NCI-H2227 (cell line): ENCODE results near the gene LURAP1L.

Source experiments
- DNase-seq: peaks from one replicate; lab custom pipeline; 2025; ENCODE audit not compliant: unreplicated experiment; lab: John Stamatoyannopoulos, UW

Gene LURAP1L

DNA sequence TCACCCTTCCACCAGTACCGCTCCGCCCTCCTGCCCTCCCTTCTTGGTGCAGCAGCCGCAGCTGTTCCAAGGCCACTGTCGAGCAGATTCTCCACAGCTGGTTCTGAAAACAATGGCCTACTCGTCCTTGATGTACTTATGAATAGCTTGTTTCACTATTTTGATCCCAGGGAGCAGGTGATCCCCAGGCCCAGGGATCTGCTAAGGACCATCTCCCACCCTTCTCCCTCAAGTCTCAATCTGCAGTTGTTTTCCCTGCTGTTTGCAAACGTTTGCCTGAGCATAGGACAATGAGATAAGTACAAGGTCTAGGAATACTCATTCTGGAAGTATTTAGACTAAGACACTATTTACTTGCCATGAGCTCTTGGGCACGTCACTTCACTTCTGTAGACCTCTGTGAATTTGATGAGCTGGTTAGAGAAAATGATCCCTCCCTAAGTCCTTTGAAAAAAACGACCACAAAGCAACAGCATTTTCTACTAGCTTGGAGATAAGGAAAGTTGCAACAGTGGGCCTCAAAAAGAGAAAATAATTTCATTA lies 1.8 kb downstream of the LURAP1L start:
- peak; percentile 77 for DNase-seq

DNA sequence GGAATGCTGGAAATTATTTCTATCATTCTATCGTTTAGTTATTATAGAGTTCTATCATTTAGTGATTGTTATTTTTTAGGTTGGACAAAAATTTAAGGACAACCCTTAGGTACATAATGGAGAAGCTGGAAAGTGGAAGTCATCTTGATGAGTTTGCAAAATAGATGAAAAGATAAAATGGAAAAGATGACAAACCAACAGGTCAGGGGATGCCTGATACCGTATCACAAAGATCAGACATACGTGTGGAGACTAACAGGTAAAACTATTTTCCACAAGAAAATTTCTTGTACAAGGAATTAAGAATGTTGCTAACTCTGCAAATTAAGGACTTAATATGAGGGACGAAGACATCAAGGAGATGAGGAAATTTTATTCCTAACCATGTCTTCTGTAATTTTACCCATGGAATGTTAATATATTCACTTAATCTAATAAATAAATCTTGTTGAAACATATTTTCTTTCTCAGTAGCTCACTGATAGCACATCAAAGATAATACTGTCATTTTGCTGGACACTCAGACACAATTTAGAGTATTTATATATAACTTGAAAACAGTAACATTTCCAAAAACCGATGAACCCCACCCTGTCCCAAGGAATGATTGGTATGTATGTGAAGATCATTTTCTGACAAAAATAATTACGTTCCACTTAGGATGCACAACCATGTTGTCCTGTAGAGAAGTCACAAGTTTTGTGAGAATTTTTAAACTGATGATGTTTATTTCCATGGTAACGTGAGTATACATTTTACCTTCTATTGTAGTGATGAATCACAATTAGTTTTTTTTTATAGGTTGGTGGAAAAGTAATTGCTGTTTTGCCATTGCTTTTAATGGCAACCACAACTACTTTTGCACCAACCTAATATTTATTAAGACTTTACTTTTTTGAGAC lies 2.6 kb downstream of the LURAP1L start:
- DNase-seq = no peak

DNA sequence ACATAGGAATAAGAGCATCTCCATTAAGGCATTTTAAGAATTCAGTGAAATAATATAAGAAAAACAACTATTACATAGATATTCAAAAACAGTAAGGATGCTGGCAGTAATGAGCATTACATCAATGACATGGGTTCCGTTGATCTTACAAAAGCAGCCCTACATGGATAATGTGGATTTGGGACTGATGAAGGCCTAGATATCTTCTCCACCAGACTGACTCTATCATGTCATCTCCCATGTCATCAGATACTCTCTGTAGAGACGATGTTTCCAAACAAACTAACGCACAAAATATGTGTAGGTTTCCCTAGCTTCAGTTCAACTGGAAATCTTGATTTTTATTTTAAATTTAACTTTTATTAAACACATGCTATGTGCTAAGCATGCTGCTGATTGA lies 3.6 kb downstream of the LURAP1L start:
- DNase-seq = no peak

DNA sequence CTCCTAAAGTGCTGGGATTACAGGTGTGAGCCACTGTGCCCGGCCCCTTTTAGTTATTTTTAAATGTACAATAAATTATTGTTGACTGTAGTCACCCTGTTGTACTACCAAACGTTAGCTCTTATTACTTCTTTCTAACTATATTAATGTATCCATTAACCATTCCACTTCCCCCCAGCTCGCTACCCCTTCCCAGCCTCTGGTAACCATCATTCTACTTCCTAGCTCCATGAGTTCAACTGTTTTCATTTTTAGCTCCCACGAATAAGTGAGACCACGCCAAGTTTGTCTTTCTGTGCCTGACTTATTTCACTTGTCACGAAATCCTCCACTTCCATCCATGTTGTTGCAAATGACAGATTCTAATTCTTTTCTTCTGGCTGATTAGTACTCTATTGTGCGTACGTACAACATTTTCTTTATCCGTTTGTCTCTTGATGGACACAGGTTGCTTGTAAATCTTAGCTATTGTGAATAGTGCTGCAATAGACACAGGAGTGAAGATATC lies 6.5 kb downstream of the LURAP1L start:
- DNase-seq = no peak

DNA sequence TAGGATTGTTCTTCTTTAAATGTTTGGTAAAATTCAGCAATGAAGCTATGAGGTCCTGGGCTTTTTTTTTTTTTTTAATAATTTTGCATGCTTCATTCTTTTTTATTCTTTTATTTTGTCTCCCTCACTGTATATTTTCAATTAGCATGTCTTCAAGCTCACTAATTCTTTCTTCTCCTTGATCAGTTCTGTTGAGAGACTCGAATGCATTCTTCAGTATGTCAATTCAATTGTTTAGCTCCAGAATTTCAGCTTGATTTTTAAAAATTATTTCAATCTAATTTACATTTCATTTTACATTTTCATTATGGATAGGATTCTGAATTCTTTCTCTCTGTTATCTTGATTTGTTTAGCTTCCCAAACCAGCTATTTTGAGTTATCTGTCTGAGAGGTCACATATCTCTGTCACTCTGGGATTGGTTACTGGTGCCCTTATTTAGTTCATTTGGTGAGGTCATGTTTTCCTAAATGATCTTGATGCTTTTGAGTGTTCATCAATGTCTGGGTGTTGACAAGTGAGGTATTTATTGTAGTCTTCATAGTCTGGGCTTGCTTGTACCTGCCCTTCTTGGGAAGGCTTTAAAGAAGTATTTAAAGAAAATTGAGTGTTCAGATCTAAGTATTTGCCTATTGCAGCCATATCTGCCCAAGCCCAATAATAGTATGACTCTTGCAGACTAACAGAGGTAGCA lies 9.1 kb downstream of the LURAP1L start:
- DNase-seq = no peak

DNA sequence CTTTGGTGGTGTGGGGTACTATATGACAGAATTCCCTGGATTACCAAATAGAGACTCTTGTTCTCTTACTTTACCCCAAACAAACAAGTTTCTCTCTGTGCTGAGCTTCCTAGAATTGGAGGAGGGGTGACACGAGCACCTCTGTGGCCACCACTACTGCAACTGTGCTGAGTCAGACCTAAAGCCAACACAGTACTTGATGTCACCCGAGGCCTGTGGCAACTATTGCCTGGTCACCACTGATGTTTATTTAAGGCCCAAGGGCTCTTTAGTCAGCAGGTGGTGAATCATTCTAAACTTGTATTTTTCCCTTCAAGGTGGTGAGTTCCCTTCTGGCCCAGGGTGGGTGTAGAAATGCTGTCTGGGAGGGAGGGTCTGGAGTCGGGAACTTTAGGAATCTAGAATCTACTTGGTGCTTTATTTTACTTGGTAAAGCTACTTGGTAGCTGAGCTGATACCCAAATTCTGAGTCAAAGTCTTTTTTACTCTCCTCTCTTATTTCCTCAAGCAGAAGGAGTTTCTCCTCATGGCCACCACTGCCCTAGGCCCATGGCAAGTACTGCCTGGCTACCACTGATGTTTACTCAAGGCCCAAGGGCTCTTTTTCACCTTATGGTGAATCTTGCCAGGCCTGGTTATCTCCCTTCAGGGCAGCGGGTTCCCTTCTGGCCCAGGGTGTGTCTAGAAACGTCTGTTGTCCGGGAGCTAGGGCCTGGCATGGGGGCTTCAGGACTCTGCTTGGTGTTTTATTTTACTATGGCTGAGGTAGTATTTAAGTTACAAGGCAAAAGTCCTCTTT lies 9.8 kb downstream of the LURAP1L start:
- no peak for DNase-seq

DNA sequence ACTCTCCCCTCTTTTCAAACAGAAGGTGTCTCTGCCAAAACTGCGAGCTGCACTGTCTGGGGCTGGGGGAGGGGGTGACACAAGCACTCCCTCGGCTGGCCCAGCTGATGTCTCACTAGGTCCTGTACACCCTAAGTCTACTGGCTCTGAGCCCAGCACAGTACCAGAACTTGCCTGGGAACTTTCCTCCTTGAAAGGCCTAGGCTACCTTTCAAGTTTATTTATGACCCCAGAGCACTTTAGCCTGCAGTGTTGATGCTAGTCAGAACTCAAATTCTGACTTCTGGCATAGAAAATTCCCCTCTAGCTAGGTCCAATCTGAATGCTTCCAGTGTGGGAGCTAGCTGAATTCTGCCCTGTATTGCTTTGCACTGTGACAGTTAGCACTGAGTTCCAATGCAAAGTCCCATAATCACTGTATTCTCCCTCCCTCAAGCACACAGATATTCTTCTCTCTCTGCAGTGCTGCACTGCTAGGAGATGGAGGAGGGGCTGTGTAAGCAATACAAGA lies 10.5 kb downstream of the LURAP1L start:
- no peak for DNase-seq

DNA sequence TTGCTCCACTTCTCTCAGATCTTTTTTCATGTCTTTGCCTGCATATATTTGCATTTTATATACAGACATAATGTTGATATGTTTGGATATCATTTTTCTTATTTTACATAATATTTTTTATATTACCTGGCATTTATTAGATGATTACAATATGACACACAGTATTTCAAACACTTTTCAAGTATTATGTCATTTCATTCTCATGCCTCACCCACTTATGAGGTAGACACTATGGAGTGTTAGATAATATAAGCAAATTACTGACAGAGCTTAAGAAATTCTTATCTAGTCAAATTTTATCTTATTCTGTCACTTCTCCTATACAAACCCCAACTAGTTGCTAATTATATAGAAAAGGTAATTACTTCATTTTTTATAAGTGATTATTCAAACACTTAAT lies 11.1 kb downstream of the LURAP1L start:
- no peak for DNase-seq

DNA sequence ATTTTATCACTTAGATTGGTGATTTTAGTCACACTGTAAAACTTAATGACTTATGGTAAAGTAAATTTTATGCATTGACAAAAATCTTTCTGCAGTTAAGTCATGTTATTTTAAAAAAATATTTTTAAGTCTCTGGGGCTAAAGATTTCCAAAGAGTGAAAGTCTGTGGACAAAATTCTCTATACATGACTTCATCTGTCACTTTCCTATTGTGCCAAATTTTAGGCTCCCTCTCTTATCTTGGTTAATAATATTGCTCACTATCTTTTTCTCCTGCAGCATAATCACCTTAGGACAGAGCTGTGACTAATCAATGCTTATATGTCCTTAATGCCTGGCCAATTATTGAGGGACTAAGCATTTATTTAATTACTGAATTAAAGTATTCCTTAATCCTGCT lies 15.2 kb downstream of the LURAP1L start:
- DNase-seq = no peak

DNA sequence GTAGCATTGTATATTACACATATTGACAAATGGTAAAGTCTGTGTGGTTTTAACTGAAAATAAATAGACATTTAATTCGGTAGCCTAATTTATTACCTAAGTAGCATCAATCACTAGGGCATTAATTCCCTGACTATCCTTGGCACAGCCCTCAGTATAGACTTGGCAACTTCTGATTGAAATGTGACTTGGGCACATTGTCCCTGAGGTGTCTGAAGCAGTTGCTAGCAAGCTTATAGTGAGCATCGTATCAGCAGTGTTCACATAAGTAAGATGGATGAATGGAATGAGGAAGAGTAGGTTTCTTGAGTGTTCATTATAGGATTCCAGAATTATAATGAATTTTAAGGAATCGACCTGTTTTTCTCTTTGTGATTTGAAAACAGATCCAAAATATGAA lies 16.1 kb downstream of the LURAP1L start:
- no peak for DNase-seq

DNA sequence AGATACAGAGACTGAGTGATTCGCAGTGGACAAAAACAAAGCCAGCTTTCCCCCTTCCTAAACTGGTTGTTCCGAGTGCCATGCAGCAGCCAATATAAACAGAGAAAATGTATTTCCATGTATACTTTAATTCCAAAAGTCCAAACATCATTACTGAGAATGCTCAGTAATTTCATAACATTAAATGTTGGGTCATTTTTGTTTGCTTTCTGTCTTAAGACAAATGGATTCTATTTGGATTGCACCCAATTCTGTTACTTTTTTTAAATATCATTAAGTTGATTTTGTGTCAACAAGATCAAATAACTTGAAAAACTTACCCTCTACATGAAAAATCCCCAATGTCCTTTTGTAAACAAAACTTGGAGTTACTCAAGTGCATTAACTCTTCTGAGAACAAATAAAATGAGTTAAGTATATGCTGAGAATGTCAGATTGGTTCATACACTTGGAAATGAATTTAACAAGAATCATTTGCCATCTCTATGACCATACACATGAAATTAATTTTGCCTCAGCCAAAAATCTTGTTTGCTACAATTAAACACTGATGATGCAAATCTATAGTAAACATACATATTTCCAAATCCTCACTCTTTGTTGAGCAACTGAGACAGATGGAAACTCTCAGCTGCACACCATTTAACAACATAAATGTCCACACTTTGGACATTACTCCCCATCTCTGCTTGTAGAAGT lies 19.4 kb downstream of the LURAP1L start:
- DNase-seq = no peak

DNA sequence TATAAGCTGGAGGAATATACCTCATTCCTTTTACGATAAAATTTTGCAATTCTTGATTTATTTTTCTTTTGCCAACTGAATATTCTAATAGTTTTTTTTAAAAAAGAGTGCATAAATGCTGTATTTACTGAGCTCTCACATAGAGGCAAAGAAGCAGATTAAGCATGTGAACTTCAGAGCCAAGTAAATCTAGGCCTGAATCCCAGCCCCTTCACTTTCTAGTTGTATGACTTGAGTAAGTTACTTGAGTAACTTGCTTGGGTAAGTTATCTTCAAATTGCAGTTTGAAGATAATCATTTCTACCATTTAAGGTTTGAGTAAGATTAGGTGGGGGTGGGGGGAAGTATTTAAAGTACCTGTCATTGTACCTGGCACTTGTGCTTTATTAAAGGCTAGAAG lies 21.8 kb downstream of the LURAP1L start:
- no peak for DNase-seq

DNA sequence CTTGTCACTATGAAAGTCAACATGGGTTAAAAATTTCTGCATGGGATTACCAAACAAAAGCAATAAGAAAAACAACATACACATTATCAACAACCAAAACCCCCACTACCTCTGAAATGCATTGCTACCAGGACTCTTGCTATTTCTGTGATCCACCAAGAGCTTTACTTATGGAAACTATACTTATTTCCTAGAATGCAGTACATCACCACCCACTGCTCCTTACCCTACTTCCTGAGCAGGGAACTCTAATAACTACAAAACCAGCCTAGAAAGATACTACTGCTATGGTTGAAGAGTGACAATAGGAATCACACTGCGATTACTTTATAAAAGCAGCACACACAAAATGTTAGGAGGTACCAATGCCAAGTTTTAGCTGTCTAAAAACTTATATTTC lies 22.2 kb downstream of the LURAP1L start:
- DNase-seq = no peak

DNA sequence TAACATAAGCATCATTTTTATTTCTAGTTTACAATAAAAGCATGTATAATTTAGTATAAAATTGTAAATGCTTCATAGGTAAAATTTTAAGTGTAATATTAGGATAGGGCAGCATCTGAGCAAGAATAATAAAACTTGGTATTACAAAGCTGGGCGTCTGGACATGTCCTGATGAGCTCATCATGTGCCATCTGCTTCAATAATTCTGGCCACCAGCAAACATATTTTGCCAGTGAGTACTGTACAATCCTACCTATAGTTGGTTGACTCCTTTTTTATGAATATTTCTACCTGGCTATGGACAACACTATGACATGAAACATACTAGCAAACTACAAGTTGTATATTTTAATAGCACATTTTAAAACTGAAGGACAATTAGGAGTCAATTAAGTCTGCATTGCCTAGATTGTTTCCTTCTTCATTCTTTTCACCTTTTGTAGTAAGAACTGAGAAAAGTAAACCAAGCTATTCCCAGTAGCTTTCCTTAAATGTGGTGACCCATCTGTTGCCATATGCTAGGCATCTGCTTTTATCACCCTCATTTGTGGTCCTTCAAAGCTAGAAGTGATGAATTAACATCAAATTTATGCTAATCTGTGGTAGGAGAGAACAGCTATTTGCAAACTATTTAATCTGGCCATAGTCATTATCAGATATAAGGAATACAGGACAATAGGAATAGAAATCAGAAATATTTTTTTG lies 23.4 kb downstream of the LURAP1L start:
- no peak for DNase-seq

DNA sequence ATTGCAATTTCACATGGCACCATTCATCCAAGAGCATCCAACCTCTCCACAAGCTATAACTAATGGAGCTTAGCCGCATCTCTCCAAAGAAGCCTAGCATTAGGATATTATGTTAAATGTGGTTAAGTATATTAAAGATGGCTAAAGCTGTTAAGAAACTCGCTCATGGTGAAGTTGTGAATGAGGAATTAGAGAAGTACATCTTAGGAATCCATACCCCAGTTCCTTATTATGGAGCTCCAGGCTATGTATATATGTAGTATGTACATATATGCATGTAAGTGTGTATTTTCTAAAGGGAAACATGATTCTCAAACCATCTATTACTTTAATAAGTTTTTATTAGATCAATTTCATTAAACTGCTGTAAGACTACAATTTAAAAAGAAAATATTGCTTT lies 26.4 kb downstream of the LURAP1L start:
- no peak for DNase-seq

DNA sequence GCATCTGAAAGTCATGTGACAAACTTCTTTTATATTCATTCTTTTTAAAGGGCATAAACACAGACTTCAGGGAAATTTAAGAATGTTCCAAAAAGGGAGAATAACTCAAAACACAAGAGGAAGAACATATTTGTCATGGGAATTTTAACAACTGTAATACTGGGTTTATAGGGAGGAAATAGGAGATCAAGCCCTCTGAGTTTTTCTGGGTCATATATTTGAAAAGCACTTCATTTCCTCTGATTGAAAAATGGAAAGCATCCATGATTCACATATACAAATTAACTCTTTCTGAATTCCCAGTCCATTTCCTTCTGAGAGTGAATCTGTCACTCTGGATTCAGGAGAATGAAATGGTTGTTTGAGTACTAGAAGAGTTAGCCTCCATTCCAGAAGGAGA lies 26.8 kb downstream of the LURAP1L start:
- no peak for DNase-seq

DNA sequence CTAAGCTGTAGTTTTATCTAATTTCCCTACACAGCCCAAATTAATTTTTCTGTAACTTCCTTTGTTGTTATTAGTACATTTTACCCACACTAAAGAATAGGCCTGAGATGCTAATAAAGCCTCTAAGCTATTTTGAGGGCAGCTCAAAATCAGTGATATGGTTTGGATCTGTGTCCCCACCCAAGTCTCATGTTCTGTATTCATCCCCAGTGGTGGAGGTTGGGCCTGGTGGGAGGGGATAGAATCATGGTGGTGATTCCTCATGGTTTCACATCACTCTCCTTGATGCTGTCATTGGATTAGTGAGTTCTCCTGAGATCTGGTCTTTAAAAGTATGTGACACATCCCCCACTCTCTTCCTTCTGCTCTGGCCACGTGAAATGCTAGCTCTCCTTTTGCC lies 27.3 kb downstream of the LURAP1L start:
- DNase-seq = no peak

DNA sequence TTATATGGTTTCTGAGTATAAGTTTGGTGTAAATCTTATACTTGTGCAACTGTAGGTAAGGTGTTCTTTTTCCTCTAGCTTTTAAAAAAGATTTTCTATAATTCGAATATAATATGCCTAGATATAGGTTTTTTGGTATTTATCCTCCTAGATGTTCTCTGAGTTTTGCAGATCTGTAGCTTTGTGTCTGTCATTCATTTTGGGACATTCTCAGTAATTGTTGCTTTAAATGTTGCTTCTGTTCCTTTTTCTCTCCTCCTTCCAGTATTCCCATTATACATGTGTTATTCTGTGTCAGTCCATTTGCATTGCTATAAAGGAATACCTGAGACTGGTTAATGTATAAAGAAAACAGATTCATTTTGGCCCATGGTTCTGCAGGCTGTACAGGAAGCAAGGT lies 33.7 kb downstream of the LURAP1L start:
- no peak for DNase-seq

DNA sequence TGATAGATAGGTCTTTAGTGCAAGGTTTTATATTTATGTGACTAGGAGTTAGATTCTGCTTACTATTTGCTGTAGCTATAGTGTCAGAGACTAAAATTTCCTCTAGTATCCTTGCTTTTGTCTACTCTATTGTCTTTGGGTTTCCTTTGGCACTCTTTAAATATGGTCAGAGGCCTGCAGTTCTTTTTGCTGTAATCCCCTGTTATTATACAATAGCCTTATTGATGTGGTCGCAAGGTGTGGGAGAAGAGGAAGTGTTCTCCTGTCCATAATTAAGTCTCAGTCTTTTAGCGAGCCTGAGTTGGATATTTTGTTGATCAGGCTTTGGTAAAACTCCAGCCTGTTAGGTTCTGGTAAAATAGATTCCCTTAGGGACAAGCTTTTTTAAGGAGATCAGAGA lies 34.9 kb downstream of the LURAP1L start:
- no peak for DNase-seq

DNA sequence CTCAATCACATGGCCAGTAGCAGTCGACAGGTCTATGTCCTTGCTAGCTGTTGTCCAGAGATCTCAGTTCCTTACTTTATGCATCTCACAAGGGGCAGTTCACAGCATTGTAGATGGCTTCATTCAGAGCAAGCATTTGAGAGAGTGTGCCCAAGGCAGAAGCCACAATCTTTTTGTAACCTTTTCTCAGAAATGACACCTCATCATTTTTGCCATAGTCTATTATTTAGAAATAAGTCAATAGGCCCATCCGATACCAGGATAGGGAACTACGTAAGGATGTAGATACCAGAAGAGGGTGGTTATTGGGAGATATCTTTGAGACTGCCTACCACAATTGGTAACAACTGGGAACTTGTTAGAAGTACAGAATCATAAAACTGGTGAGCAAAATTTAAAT lies 37.1 kb downstream of the LURAP1L start:
- no peak for DNase-seq
